Urothelium cell line (cell line): ENCODE data around the gene HAND1.

Experiments
- DNase-seq: peaks from one replicate; pipeline ENCODE4 v3.0.0; 2011; ENCODE audit warnings: low spot score, mixed read lengths
- FAIRE-seq: peaks from 2 replicates; lab custom pipeline; 2011; peaks lifted over from hg19 to GRCh38; lab: Jason Lieb, UNC

Gene HAND1

GRCh38 chr5:154506049-154506715 lies 28.2 kb upstream of the HAND1 start:
- no peak for DNase-seq
- FAIRE-seq, result no peak

- FAIRE-seq, result no peak
- no peak for DNase-seq
Observed at GRCh38 chr5:154505567-154505966, 27.5 kb upstream of the HAND1 start.

GRCh38 chr5:154503698-154504039 lies 25.6 kb upstream of the HAND1 start:
- FAIRE-seq (no peak), DNase-seq (no peak)

- no peak for FAIRE-seq
- DNase-seq, result no peak
Observed at GRCh38 chr5:154502180-154502579, 24.2 kb upstream of the HAND1 start.

- DNase-seq (no peak), FAIRE-seq (no peak)
Observed at GRCh38 chr5:154501566-154501965, 23.5 kb upstream of the HAND1 start.

- DNase-seq (no peak), FAIRE-seq (no peak)
Observed at GRCh38 chr5:154498994-154499393, 21.0 kb upstream of the HAND1 start.

- DNase-seq, result no peak
- FAIRE-seq, result no peak
Observed at GRCh38 chr5:154498591-154498990, 20.6 kb upstream of the HAND1 start.

- DNase-seq, result no peak
Observed at GRCh38 chr5:154494036-154494435, 16.0 kb upstream of the HAND1 start.

GRCh38 chr5:154493274-154493673 lies 15.2 kb upstream of the HAND1 start:
- FAIRE-seq, result no peak
- DNase-seq, result no peak

More at GRCh38 chr5:154494036-154494435, 16.0 kb upstream of the HAND1 start:
- FAIRE-seq, result no peak

- FAIRE-seq (no peak), DNase-seq (no peak)
Observed at GRCh38 chr5:154491941-154492340, 13.9 kb upstream of the HAND1 start.

GRCh38 chr5:154487541-154487940 lies 9.5 kb upstream of the HAND1 start:
- DNase-seq, result no peak
- FAIRE-seq, result no peak

- FAIRE-seq (no peak), DNase-seq (no peak)
Observed at GRCh38 chr5:154486427-154486866, 8.4 kb upstream of the HAND1 start.

- FAIRE-seq (no peak), DNase-seq (no peak)
Observed at GRCh38 chr5:154485850-154486426, 7.9 kb upstream of the HAND1 start.

GRCh38 chr5:154485096-154485491 lies 7.1 kb upstream of the HAND1 start:
- no peak for DNase-seq
- FAIRE-seq, result no peak

- no peak for FAIRE-seq
- DNase-seq, result no peak
Observed at GRCh38 chr5:154484393-154485095, 6.5 kb upstream of the HAND1 start.

- DNase-seq, result no peak
- FAIRE-seq, result no peak
Observed at GRCh38 chr5:154483654-154484392, 5.8 kb upstream of the HAND1 start.

GRCh38 chr5:154482528-154483449 lies 4.8 kb upstream of the HAND1 start:
- FAIRE-seq, result no peak
- DNase-seq, result no peak

GRCh38 chr5:154481584-154482381 lies 3.8 kb upstream of the HAND1 start:
- FAIRE-seq, result no peak
- DNase-seq, result no peak

GRCh38 chr5:154480847-154481246 lies 2.8 kb upstream of the HAND1 start:
- no peak for DNase-seq
- FAIRE-seq, result no peak
